Neural cell (in vitro differentiated cells): Measurements from ENCODE around the gene IRS1. TPM values are rescaled to one million over a fixed set of nuclear protein-coding genes. Genes with fewer than 3 reads are reported as not detected.

ENCODE experiments used
- H2AFZ ChIP-seq: fragments of 200-600, 300-800 bp; sonication (generic), shearing (Covaris generic); 2 replicates; pipeline ENCODE4 v1.6.0; 2014; ENCODE audit warnings: low read depth, mild to moderate bottlenecking, antibody characterized with exemption, low read length, moderate library complexity
- H3F3A ChIP-seq: fragments of 200-600 bp; shearing (Covaris generic); 2 replicates; pipeline ENCODE4 v1.6.1; 2016; ENCODE audit warnings: mild to moderate bottlenecking, moderate library complexity, mixed read lengths, antibody characterized with exemption, low read length; ENCODE audit not compliant: insufficient read depth, poor library complexity, severe bottlenecking
- H3K27ac ChIP-seq: fragments of 200-600, 300-800 bp; sonication (generic), shearing (Covaris generic); 2 replicates; pipeline ENCODE4 v1.5.1; 2014; ENCODE audit warnings: mild to moderate bottlenecking, low read length, moderate library complexity
- H3K27me3 ChIP-seq: fragments of 300-800, 200-600 bp; sonication (generic), shearing (Covaris generic); 2 replicates; pipeline ENCODE4 v1.6.0; 2014; ENCODE audit warnings: mild to moderate bottlenecking, low read depth, low read length, moderate library complexity; ENCODE audit not compliant: insufficient read depth
- H3K36me3 ChIP-seq: fragments of 300-800, 200-600 bp; sonication (generic), shearing (Covaris generic); 2 replicates; pipeline ENCODE4 v1.5.1; 2014; ENCODE audit warnings: mild to moderate bottlenecking, antibody characterized with exemption, low read length, moderate library complexity; ENCODE audit not compliant: insufficient read depth
- H3K4me2 ChIP-seq: fragments of 300-800, 200-600 bp; sonication (generic), shearing (Covaris generic); 2 replicates; pipeline ENCODE4 v1.6.0; 2014; ENCODE audit warnings: mild to moderate bottlenecking, low read length
- H3K4me3 ChIP-seq: fragments of 300-800, 200-600 bp; sonication (generic), shearing (Covaris generic); 2 replicates; pipeline ENCODE4 v1.5.1; 2014; ENCODE audit warnings: mild to moderate bottlenecking, low read length, moderate library complexity
- H3K79me2 ChIP-seq: fragments of 200-600 bp; shearing (Covaris generic); replicated peaks from 2 replicates; pipeline ENCODE4 v1.6.0; 2014; ENCODE audit warnings: mild to moderate bottlenecking, low read length, moderate library complexity; ENCODE audit not compliant: insufficient read depth
- H3K9ac ChIP-seq: fragments of 300-800, 200-600 bp; sonication (generic), shearing (Covaris generic); 2 replicates; pipeline ENCODE4 v1.6.1; 2016; ENCODE audit warnings: mild to moderate bottlenecking, low read length, mixed read lengths
- H3K9me2 ChIP-seq: fragments of 200-600 bp; shearing (Covaris generic); 2 replicates; pipeline ENCODE4 v1.6.1; 2016; ENCODE audit warnings: mild to moderate bottlenecking, low read length, mixed read lengths; ENCODE audit not compliant: insufficient read depth
- H3K9me3 ChIP-seq: fragments of 200-600, 300-800 bp; sonication (generic), shearing (Covaris generic); 2 replicates; pipeline ENCODE4 v1.6.1; 2016; ENCODE audit warnings: mild to moderate bottlenecking, mixed run types, low read length, moderate library complexity, mixed read lengths
- H4K20me1 ChIP-seq: fragments of 200-600 bp; shearing (Covaris generic); 2 replicates; pipeline ENCODE4 v1.6.1; 2016; ENCODE audit warnings: mild to moderate bottlenecking, mixed run types; ENCODE audit not compliant: insufficient read depth
- CTCF ChIP-seq: fragments of 450-650 bp; IDR thresholded peaks from 2 replicates; pipeline ENCODE4 v1.5.1; 2014; ENCODE audit warnings: antibody characterized with exemption, mild to moderate bottlenecking, moderate library complexity; ENCODE audit not compliant: poor library complexity, severe bottlenecking
- EP300 ChIP-seq: fragments of 450-650 bp; conservative IDR thresholded peaks from 2 replicates; pipeline ENCODE4 v1.6.1; 2014; ENCODE audit warnings: antibody characterized with exemption, mild to moderate bottlenecking, moderate library complexity; ENCODE audit not compliant: poor library complexity, severe bottlenecking
- EZH2 ChIP-seq: fragments of 200-600, 300-800 bp; shearing (Covaris generic), sonication (generic); IDR thresholded peaks from 2 replicates; pipeline ENCODE4 v1.6.1; 2014; ENCODE audit warnings: antibody characterized with exemption, low read length, borderline replicate concordance, mild to moderate bottlenecking; ENCODE audit not compliant: insufficient read depth, poor library complexity, severe bottlenecking
- MXI1 ChIP-seq: fragments of 450-650 bp; conservative IDR thresholded peaks from 2 replicates; pipeline ENCODE4 v1.6.1; 2014; ENCODE audit warnings: antibody characterized with exemption, mild to moderate bottlenecking; ENCODE audit not compliant: poor library complexity, severe bottlenecking
- POLR2AphosphoS5 ChIP-seq: IDR thresholded peaks from 2 replicates; pipeline ENCODE4 v1.6.1; 2012
- RAD21 ChIP-seq: fragments of 450-650 bp; conservative IDR thresholded peaks from 2 replicates; pipeline ENCODE4 v1.6.1; 2014; ENCODE audit warnings: antibody characterized with exemption, mild to moderate bottlenecking, moderate library complexity
- REST ChIP-seq: IDR thresholded peaks from 2 replicates; pipeline ENCODE4 v1.6.1; 2012; ENCODE audit warnings: borderline replicate concordance
- SMC3 ChIP-seq: fragments of 450-650 bp; conservative IDR thresholded peaks from 2 replicates; pipeline ENCODE4 v1.6.1; 2014; ENCODE audit warnings: antibody characterized with exemption, mild to moderate bottlenecking, moderate library complexity; ENCODE audit not compliant: poor library complexity
- TAF1 ChIP-seq: IDR thresholded peaks from 2 replicates; pipeline ENCODE4 v1.6.1; 2012; ENCODE audit warnings: low read depth
- polyA plus RNA-seq: library from polyadenylated mRNA; depleted of rRNA; stranded (reverse); fragments of >200 nt; gene quantifications from 2 replicates; pipeline ENCODE4 v1.2.3, GENCODE V29; 2014

IRS1 gene
- polyA plus RNA-seq, 1 donor from 2014 or later: 7.2 TPM

- no peak for TF ChIP-seq CTCF
- TF ChIP-seq REST: no peak
- TF ChIP-seq RAD21: no peak
- no peak for TF ChIP-seq SMC3
- no peak for TF ChIP-seq POLR2AphosphoS5
- no peak for TF ChIP-seq MXI1
- no peak for TF ChIP-seq EZH2
- no peak for TF ChIP-seq TAF1
- no peak for TF ChIP-seq EP300
- Histone ChIP-seq H3K4me3 (no peak overlapping the region), H4K20me1 (no peaks in the 10 kb centered on the region), H2AFZ (no peak overlapping the region), H3K79me2 (no peaks in the 10 kb centered on the region), H3K9me3 (no peaks in the 10 kb centered on the region), H3F3A (no peaks in the 10 kb centered on the region), H3K27ac (no peak overlapping the region), H3K4me2 (no peak overlapping the region), H3K9me2 (no peaks in the 10 kb centered on the region), H3K27me3 (no peaks in the 10 kb centered on the region), H3K9ac (no peak overlapping the region), H3K36me3 (no peaks in the 10 kb centered on the region)
Measured at GRCh38 chr2:226712941-226713340, 86.7 kb downstream of the IRS1 start.

- no peaks in the 10 kb centered on the region for H3K27me3 ChIP-seq
- no peaks in the 10 kb centered on the region for H3F3A ChIP-seq
- H3K9me3 ChIP-seq: no peaks in the 10 kb centered on the region
- H3K9ac ChIP-seq: no peak overlapping the region
- no peaks in the 10 kb centered on the region for H3K79me2 ChIP-seq
- TF ChIP-seq SMC3 (no peak), CTCF (no peak), EZH2 (no peak), POLR2AphosphoS5 (no peak), MXI1 (no peak), TAF1 (no peak), EP300 (no peak)
- no peak overlapping the region for H2AFZ ChIP-seq
- H3K4me3 ChIP-seq: no peak overlapping the region
- H3K4me2 ChIP-seq: no peak overlapping the region
- no peaks in the 10 kb centered on the region for H4K20me1 ChIP-seq
- no peak overlapping the region for H3K27ac ChIP-seq
- H3K36me3 ChIP-seq: no peaks in the 10 kb centered on the region
- H3K9me2 ChIP-seq: no peaks in the 10 kb centered on the region
Measured at GRCh38 chr2:226711606-226712296, 87.9 kb downstream of the IRS1 start.
